GM12878 (cell line): ENCODE data around the gene BPIFB4. TPM values are rescaled to one million over a fixed set of nuclear protein-coding genes. Genes with fewer than 3 reads are reported as not detected.

Experiments
- ATAC-seq: fragments of 200-7000 bp; cut with Tn5 transposase; 3 replicates; pipeline ENCODE4 v1.9.1; 2020; ENCODE audit warnings: mild to moderate bottlenecking, moderate library complexity
- BruUV-seq: library from RNA; stranded (reverse); fragments of 400-500 nt; replicated peaks from 2 replicates; lab custom pipeline; 2021; lab: Mats Ljungman, UMichigan
- CTCF ChIA-PET: fragments of 300-600 bp; sonication (Branson Sonifier 250); formaldehyde crosslinking; extraction: SDS; loops from one replicate; lab custom pipeline; 2021; ENCODE audit warnings: inconsistent platforms; lab: Yijun Ruan, JAX
- POLR2A ChIA-PET: fragments of 350-600 bp; formaldehyde crosslinking; extraction: SDS; loops from one replicate; lab custom pipeline; 2021; ENCODE audit warnings: inconsistent platforms; lab: Charles Lee
- RAD21 ChIA-PET: fragments of 300-600 bp; sonication (Branson Sonifier 250); formaldehyde crosslinking; loops from one replicate; lab custom pipeline; 2023; ENCODE audit warnings: antibody characterized with exemption; ENCODE audit not compliant: unreplicated experiment; lab: Charles Lee
- SMC1A ChIA-PET: fragments of 300-600 bp; sonication (Branson Sonifier 250); formaldehyde crosslinking; loops from one replicate; lab custom pipeline; 2023; ENCODE audit not compliant: unreplicated experiment, uncharacterized antibody; lab: Charles Lee
- DNase-seq: peaks from one replicate; pipeline ENCODE4 v3.0.0-alpha.2; 2011; ENCODE audit warnings: low read depth, low spot score
- FAIRE-seq: peaks from 3 replicates; lab custom pipeline; 2011; peaks lifted over from hg19 to GRCh38; lab: Jason Lieb, UNC
- H2AFZ ChIP-seq: 2 replicates; pipeline ENCODE4 v1.6.0; 2011; ENCODE audit warnings: low read depth, low read length, control low read depth; ENCODE audit not compliant: control insufficient read depth
- H3K27ac ChIP-seq: 2 replicates; pipeline ENCODE4 v1.5.1; 2011; ENCODE audit warnings: control low read depth; ENCODE audit not compliant: control insufficient read depth, insufficient read depth
- H3K27me3 ChIP-seq, 2 experiments: replicated peaks in 1 of 2; 2 replicates each; pipeline versions ENCODE4 v1.6.0 to v1.6.1; 2011; ENCODE audit warnings: low read length in 1 of 2; ENCODE audit not compliant: control insufficient read depth in 2 of 2, insufficient read depth in 2 of 2
- H3K36me3 ChIP-seq, 2 experiments: 2 replicates each; pipeline ENCODE4 v1.5.1; 2011; ENCODE audit warnings: low read length in 1 of 2; ENCODE audit not compliant: control insufficient read depth in 2 of 2, insufficient read depth in 2 of 2
- H3K4me1 ChIP-seq: 2 replicates; pipeline ENCODE4 v1.6.1; 2011; ENCODE audit warnings: mild to moderate bottlenecking, low read length, moderate library complexity, mixed read lengths; ENCODE audit not compliant: control insufficient read depth, insufficient read depth
- H3K4me2 ChIP-seq: 2 replicates; pipeline ENCODE4 v1.6.0; 2011; ENCODE audit warnings: control low read depth; ENCODE audit not compliant: control insufficient read depth, insufficient read depth
- H3K4me3 ChIP-seq: fragments of 200-600 bp; sonication (generic); 2 replicates; pipeline ENCODE4 v1.5.1; 2016
- H3K79me2 ChIP-seq: 2 replicates; pipeline ENCODE4 v1.6.0; 2011; ENCODE audit warnings: low read length; ENCODE audit not compliant: control insufficient read depth, insufficient read depth
- H3K9ac ChIP-seq: 2 replicates; pipeline ENCODE4 v1.8.0; 2011; ENCODE audit warnings: low read length, control low read depth, mixed read lengths; ENCODE audit not compliant: control insufficient read depth, insufficient read depth
- H3K9me3 ChIP-seq: replicated peaks from 3 replicates; pipeline ENCODE4 v1.5.1; 2011; ENCODE audit warnings: mild to moderate bottlenecking, low read length; ENCODE audit not compliant: control insufficient read depth, insufficient read depth
- H4K20me1 ChIP-seq: 2 replicates; pipeline ENCODE4 v1.6.0; 2011; ENCODE audit not compliant: control insufficient read depth, insufficient read depth
- ATF3 ChIP-seq: IDR thresholded peaks from 2 replicates; pipeline ENCODE4 v1.6.1; 2011; ENCODE audit warnings: low read depth, mild to moderate bottlenecking, low read length, moderate library complexity, borderline replicate concordance; ENCODE audit errors: extremely low read depth
- BCL3 ChIP-seq: IDR thresholded peaks from 2 replicates; pipeline ENCODE4 v1.6.1; 2011; ENCODE audit warnings: borderline replicate concordance, low read depth, mild to moderate bottlenecking, moderate library complexity, low read length; ENCODE audit not compliant: insufficient read depth, poor library complexity, severe bottlenecking
- BMI1 ChIP-seq: fragments of 450-650 bp; IDR thresholded peaks from 2 replicates; pipeline ENCODE4 v1.6.1; 2016; ENCODE audit warnings: mild to moderate bottlenecking, moderate library complexity, borderline replicate concordance
- CTCF ChIP-seq, 3 experiments: IDR thresholded peaks in 2 of 3; conservative IDR thresholded peaks in 1 of 3; 2 replicates each; pipeline ENCODE4 v1.5.1; 2011; ENCODE audit warnings: low read depth in 3 of 3, low read length in 3 of 3, mild to moderate bottlenecking in 3 of 3, control low read depth in 2 of 3, moderate library complexity in 2 of 3, inconsistent platforms in 1 of 3, mixed read lengths in 1 of 3; ENCODE audit not compliant: control insufficient read depth in 2 of 3, insufficient read depth in 1 of 3; ENCODE audit errors: extremely low read depth in 1 of 3
- GABPA ChIP-seq: IDR thresholded peaks from 2 replicates; pipeline ENCODE4 v1.6.1; 2014; ENCODE audit warnings: antibody characterized with exemption, low read depth, mild to moderate bottlenecking, inconsistent platforms
- HDAC2 ChIP-seq: fragments of 200-600 bp; sonication (generic); IDR thresholded peaks from 2 replicates; pipeline ENCODE4 v1.6.1; 2017
- KLF5 ChIP-seq: fragments of 450-650 bp; IDR thresholded peaks from 2 replicates; pipeline ENCODE4 v1.6.1; 2014; ENCODE audit warnings: mild to moderate bottlenecking; ENCODE audit not compliant: partially characterized antibody
- PAX5 ChIP-seq: IDR thresholded peaks from 2 replicates; pipeline ENCODE4 v1.6.1; 2011; ENCODE audit warnings: low read depth, low read length, borderline replicate concordance
- REST ChIP-seq: IDR thresholded peaks from 2 replicates; pipeline ENCODE4 v1.6.1; 2012; ENCODE audit warnings: mild to moderate bottlenecking, low read depth, low read length
- SIN3A ChIP-seq: IDR thresholded peaks from 2 replicates; pipeline ENCODE4 v1.6.1; 2012; ENCODE audit warnings: low read depth, low read length, improper control_type of control experiment
- SKIL ChIP-seq: fragments of 450-650 bp; IDR thresholded peaks from 2 replicates; pipeline ENCODE4 v1.6.1; 2017; ENCODE audit warnings: mild to moderate bottlenecking, low read depth, inconsistent platforms; ENCODE audit not compliant: poor library complexity, severe bottlenecking
- WGBS: methylation state at CpG from one replicate; pipeline ENCODE4 v1.1.6; 2016; ENCODE audit warnings: low lambda C conversion rate; ENCODE audit not compliant: insufficient replicate concordance, insufficient coverage; ENCODE audit errors: missing lambda C conversion rate; 5-methylcytosine and 5-hydroxymethylcytosine counted together
- in situ Hi-C: fragments of 300-500 bp; cut with MboI; formaldehyde crosslinking; loops from 9 replicates; pipeline ENCODE4 v1.14.3; 2018; ENCODE audit warnings: mixed read lengths
- intact Hi-C: fragments of 100-400 bp; cut with micrococcal nuclease; formaldehyde crosslinking; loops from one replicate; pipeline ENCODE4 v1.14.2; 2022; ENCODE audit not compliant: unreplicated experiment
- polyA plus RNA-seq, 11 experiments: library from polyadenylated mRNA; depleted of rRNA in 4 of 11; unstranded in 6 of 11; stranded (reverse) in 5 of 11; fragments of >200 nt; fragmentation: Nextera tagmentation in 4 of 11; fragmentation: Illumina TruSeq in 1 of 11; extraction: Ambion mirVana in 4 of 11; extraction: Trizol in 1 of 11; gene quantifications; 1 replicate in 1 of 11; 2 replicates in 10 of 11; pipeline versions ENCODE4 v1.2.1 to v1.2.3, GENCODE V29; 2011 to 2016; ENCODE audit warnings: inconsistent platforms in 2 of 11, missing spikeins in 2 of 11, low read depth in 1 of 11
- total RNA-seq, 4 experiments: library from RNA; depleted of rRNA in 3 of 4; stranded (reverse); fragments of >200 nt in 3 of 4; fragmentation: Illumina TruSeq in 1 of 4; extraction: Trizol in 1 of 4; gene quantifications; 2 replicates each; pipeline versions ENCODE4 v1.2.1 to v1.2.3, GENCODE V29; 2013 to 2021

The BPIFB4 gene
- total and polyA plus RNA-seq, 10 of the 15 experiments (the other 5 are each of a cell fraction or from before 2014, with no cell fraction given), result 0.12 TPM; not detected in 9

GRCh38 chr20:33139467-33139866 lies 60.0 kb downstream of the BPIFB4 start (continued):
- TF ChIP-seq ATF3 (no peak), HDAC2 (no peak), REST (no peak)

GRCh38 chr20:33145521-33145920 lies 66.1 kb downstream of the BPIFB4 start:
- no peak for FAIRE-seq
- ChIA-PET CTCF (no interaction called here), RAD21 (no interaction called here), POLR2A (no interaction called here), SMC1A (no interaction called here)
- ATAC-seq, result no peak
- Histone ChIP-seq H3K4me1 (no peaks in the 10 kb centered on the region), H3K4me3 (no peak overlapping the region), H3K4me2 (no peak overlapping the region), H3K27me3 (no peaks in the 10 kb centered on the region; a peak in 1 of 4 replicates), H3K79me2 (no peaks in the 10 kb centered on the region), H4K20me1 (no peaks in the 10 kb centered on the region), H3K9me3 (no peaks in the 10 kb centered on the region), H3K27ac (no peak overlapping the region), H3K36me3 (no peaks in the 10 kb centered on the region), H3K9ac (no peak overlapping the region), H2AFZ (no peak overlapping the region)
- DNase-seq, result no peak
- WGBS, result 17% methylated on average over 5 of the region's 5 CpGs
- intact Hi-C loops, result no loop called here
- in situ Hi-C loops, result no loop called here
- no TSS peak for BruUV-seq
- TF ChIP-seq SIN3A, result no peak
- TF ChIP-seq KLF5, result no peak
- TF ChIP-seq BCL3, result no peak
- no peak for TF ChIP-seq BMI1
- no peak for TF ChIP-seq SKIL
- TF ChIP-seq CTCF (IDR thresholded peaks at IDR 0.05 in 2 of 3, conservative IDR thresholded peaks at IDR 0.05 in 1 of 3; ENCODE audit: control insufficient read depth in 2 of 3, extremely low read depth in 1 of 3, insufficient read depth in 1 of 3, low read depth in 3 of 3, low read length in 3 of 3), result no peak
- no peak for TF ChIP-seq PAX5
- no peak for TF ChIP-seq GABPA
